Sigmoid colon (tissue), 7 donors: ENCODE results near the gene MACROD2. TPM values are rescaled to one million over a fixed set of nuclear protein-coding genes. Genes with fewer than 3 reads are reported as not detected.

ENCODE experiments used
- DNase-seq: peaks from one replicate; pipeline ENCODE4 v3.0.0-alpha.2; 2019
- H3K27ac ChIP-seq, 4 donors: fragments of 200-600 bp; sonication (generic); one replicate each; pipeline ENCODE4 v1.5.1; 2016 to 2019; ENCODE audit warnings: mild to moderate bottlenecking in 1 of 4
- H3K27me3 ChIP-seq, 3 donors: fragments of 200-600 bp; sonication (generic); one replicate each; pipeline ENCODE4 v1.5.1; 2019; ENCODE audit warnings: mild to moderate bottlenecking in 1 of 3
- H3K36me3 ChIP-seq, 4 donors: fragments of 200-600 bp; sonication (generic); one replicate each; pipeline ENCODE4 v1.5.1; 2016 to 2019
- H3K4me1 ChIP-seq, 4 donors: fragments of 200-600 bp; sonication (generic); one replicate each; pipeline ENCODE4 v1.5.1; 2017 to 2019
- H3K4me3 ChIP-seq, 4 donors: fragments of 200-600 bp; sonication (generic); one replicate each; pipeline ENCODE4 v1.5.1; 2017 to 2019; ENCODE audit warnings: mild to moderate bottlenecking in 2 of 4, moderate library complexity in 1 of 4
- H3K9me3 ChIP-seq, 4 donors: fragments of 200-600 bp in 3 of 4; sonication (generic) in 3 of 4; one replicate each; pipeline versions ENCODE4 v1.5.1 to v1.6.1; 2013 to 2019
- EP300 ChIP-seq, 4 donors: sonication (generic); formaldehyde crosslinking; IDR thresholded peaks; one replicate each; pipeline ENCODE4 v1.6.1; 2017; ENCODE audit warnings: antibody characterized with exemption in 4 of 4
- POLR2A ChIP-seq, 2 donors: fragments of 450-650 bp; IDR thresholded peaks; one replicate each; pipeline ENCODE4 v1.6.1; 2016; ENCODE audit warnings: antibody characterized with exemption in 2 of 2, mild to moderate bottlenecking in 2 of 2, moderate library complexity in 2 of 2
- POLR2AphosphoS5 ChIP-seq, 4 donors: sonication (generic); formaldehyde crosslinking; IDR thresholded peaks; one replicate each; pipeline ENCODE4 v1.6.1; 2017; ENCODE audit warnings: antibody characterized with exemption in 4 of 4
- WGBS, 2 donors: extraction: QIAGEN DNeasy Blood & Tissue Kit; methylation state at CpG; one replicate each; pipeline ENCODE4 v1.1.7; 2013; 5-methylcytosine and 5-hydroxymethylcytosine counted together
- intact Hi-C: fragments of 100-400 bp; cut with DNase I; formaldehyde crosslinking; loops from one replicate; pipeline ENCODE4 v1.15.1; 2023
- polyA plus RNA-seq, 3 donors: library from polyadenylated mRNA; stranded (reverse); fragments of 200-250 nt; gene quantifications; one replicate each; pipeline ENCODE4 v1.2.3, GENCODE V29; 2013
- total RNA-seq, 4 donors: library from RNA; depleted of rRNA; stranded (reverse); fragments of >200 nt; gene quantifications; one replicate each; pipeline ENCODE4 v1.1.0, GENCODE V29; 2016
- TF ChIP-seq, protein P1 (sequence below), 4 experiments: fragments of 450-650 bp in 3 of 4; fragments of 200-600 bp in 1 of 4; IDR thresholded peaks; one replicate each; pipeline ENCODE4 v1.5.1; 2016 to 2019; ENCODE audit warnings: antibody characterized with exemption in 4 of 4, mild to moderate bottlenecking in 3 of 4, moderate library complexity in 2 of 4
- donor health status: healthy with polysubstance abuse.
- donor health status: Bipolar disorder and iron deficiency.
- donor health status: healthy.

The MACROD2 gene
- total and polyA plus RNA-seq, 7 donors, result 1.2 to 22.4 (median 5.8) TPM

DNA sequence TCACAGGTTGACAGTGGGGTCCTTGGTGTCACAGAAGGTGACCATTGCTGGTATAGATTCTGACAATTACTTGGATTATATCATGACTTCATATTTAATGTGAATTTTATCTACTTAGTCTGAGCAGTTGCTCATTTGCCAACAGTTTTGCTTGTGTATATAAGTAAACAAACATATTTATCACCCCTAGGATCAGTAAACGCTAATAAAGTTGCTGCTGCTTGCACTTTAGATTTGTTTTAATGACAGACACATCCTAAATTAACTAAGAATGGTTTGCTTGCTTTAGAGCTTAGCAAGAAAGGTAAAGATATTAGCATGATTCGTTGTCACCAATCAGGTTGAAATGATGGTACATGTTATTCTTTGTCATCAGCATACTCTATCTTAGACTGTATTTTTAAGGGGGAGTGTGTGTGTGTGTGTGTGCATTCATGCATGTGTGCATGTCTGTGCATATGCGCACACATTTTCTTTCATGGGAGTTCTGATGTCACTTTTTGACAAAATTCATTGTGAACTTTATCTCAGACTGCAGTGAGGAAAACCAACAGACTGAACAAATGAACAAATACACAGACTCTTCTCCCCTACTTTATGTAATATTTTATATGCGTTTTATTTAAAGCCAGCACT lies 1124.7 kb downstream of the MACROD2 start:
- H3K4me1 ChIP-seq, result no peaks in the 10 kb centered on the region
- DNase-seq, result no peak
- TF ChIP-seq POLR2AphosphoS5 (IDR thresholded peaks at IDR 0.05) (no peak), POLR2A (IDR thresholded peaks at IDR 0.05) (no peak), EP300 (IDR thresholded peaks at IDR 0.05) (no peak)
- TF ChIP-seq, protein P1, sequence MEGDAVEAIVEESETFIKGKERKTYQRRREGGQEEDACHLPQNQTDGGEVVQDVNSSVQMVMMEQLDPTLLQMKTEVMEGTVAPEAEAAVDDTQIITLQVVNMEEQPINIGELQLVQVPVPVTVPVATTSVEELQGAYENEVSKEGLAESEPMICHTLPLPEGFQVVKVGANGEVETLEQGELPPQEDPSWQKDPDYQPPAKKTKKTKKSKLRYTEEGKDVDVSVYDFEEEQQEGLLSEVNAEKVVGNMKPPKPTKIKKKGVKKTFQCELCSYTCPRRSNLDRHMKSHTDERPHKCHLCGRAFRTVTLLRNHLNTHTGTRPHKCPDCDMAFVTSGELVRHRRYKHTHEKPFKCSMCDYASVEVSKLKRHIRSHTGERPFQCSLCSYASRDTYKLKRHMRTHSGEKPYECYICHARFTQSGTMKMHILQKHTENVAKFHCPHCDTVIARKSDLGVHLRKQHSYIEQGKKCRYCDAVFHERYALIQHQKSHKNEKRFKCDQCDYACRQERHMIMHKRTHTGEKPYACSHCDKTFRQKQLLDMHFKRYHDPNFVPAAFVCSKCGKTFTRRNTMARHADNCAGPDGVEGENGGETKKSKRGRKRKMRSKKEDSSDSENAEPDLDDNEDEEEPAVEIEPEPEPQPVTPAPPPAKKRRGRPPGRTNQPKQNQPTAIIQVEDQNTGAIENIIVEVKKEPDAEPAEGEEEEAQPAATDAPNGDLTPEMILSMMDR (IDR thresholded peaks at IDR 0.05), result no peak
- H3K4me3 ChIP-seq, result no peak overlapping the region
- WGBS, 2 donors, result 87 to 88% methylated on average over 4 of the region's 4 CpGs
- no peak overlapping the region for H3K27ac ChIP-seq
- intact Hi-C loops, result no loop called here
- no peaks in the 10 kb centered on the region for H3K9me3 ChIP-seq
- H3K27me3 ChIP-seq, result no peaks in the 10 kb centered on the region
- no peaks in the 10 kb centered on the region for H3K36me3 ChIP-seq

DNA sequence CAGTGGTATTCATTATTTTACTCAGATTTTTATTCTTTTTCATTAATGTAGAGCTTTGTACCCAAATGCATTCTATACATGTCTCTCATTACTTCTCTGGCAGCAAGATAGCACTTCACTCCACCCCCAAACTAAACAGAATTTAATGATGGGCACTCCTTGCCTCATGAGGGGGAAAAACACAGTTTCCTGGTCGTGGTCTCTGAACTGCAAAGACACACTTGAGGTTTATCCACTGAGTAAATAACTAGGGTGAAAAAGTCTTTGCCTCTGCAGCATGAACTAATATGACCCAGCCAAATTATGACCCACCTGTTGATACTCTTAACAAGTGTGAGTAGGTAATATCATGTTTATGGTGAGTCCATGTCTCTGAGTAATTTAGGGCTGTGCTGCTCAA lies 1127.3 kb downstream of the MACROD2 start:
- Histone ChIP-seq H3K9me3 (no peaks in the 10 kb centered on the region), H3K27ac (no peak overlapping the region), H3K27me3 (no peaks in the 10 kb centered on the region), H3K4me1 (no peaks in the 10 kb centered on the region), H3K36me3 (no peaks in the 10 kb centered on the region), H3K4me3 (no peak overlapping the region)
- no peak for DNase-seq
- 7 to 31% methylated on average over 1 of the region's 1 CpG for WGBS, 2 donors
- intact Hi-C loops, result no loop called here
- no peak for TF ChIP-seq EP300 (IDR thresholded peaks at IDR 0.05)
- TF ChIP-seq, protein P1 (IDR thresholded peaks at IDR 0.05), result no peak
- no peak for TF ChIP-seq POLR2A (IDR thresholded peaks at IDR 0.05)
- no peak for TF ChIP-seq POLR2AphosphoS5 (IDR thresholded peaks at IDR 0.05)

DNA sequence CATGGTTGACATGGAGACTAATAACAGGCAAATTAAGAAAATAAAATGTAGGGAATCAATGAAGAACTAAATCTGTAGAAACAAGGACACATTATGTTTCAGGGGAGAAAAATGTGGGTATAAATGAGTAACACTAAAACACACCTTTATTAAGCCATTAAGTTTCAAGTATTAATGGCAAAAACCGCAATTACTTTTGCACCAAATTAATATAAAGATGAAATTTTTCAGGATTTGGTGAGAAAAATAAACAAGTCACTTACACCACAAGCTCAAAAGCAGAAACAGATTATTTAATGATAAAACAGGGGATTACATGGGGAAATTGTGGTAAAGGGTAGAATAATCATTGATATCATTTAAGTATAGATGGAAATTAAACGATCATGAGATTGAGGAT lies 1135.9 kb downstream of the MACROD2 start:
- H3K36me3 ChIP-seq, result no peaks in the 10 kb centered on the region
- no peaks in the 10 kb centered on the region for H3K4me1 ChIP-seq
- intact Hi-C loops, result no loop called here
- TF ChIP-seq EP300 (IDR thresholded peaks at IDR 0.05) (no peak), POLR2AphosphoS5 (IDR thresholded peaks at IDR 0.05) (no peak), POLR2A (IDR thresholded peaks at IDR 0.05) (no peak)
- TF ChIP-seq, protein P1 (IDR thresholded peaks at IDR 0.05), result no peak
- no peak overlapping the region for H3K4me3 ChIP-seq
- no peak overlapping the region for H3K27ac ChIP-seq
- no peaks in the 10 kb centered on the region for H3K9me3 ChIP-seq
- no peak for DNase-seq
- no peaks in the 10 kb centered on the region for H3K27me3 ChIP-seq
- 76 to 91% methylated on average over 2 of the region's 2 CpGs for WGBS, 2 donors

DNA sequence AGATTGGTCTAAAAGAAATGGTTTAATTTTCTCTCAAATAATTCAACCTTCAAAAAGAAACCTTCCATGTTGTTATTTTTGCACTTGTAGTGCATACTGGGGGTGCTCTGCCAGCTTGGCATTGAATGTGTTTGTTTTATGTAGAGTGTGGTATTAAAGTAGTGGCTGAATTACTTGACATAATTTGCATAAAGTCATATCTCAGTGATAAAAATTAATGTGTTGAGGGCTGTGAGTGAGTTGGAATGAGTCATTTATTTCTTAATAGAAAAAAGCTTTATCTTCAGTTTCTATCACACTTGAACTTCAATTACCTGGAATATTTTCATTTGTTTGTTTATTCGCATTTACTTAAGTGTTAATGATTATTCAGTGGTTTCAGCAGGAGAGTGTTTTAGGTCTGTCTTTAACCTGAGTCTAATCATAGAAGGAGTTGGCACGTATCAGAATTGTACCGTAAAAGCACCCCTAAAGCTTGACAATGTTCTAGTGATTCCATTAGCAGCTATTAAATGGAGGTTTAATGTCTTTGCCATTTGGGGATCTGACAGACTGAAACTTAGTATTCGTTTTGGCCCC lies 1143.3 kb downstream of the MACROD2 start:
- Histone ChIP-seq H3K36me3 (no peaks in the 10 kb centered on the region), H3K4me3 (no peak overlapping the region), H3K9me3 (no peaks in the 10 kb centered on the region), H3K27ac (no peak overlapping the region), H3K4me1 (peaks cover 0 to 6% (median 0%) of the 10 kb centered on the region in 4 donors), H3K27me3 (no peaks in the 10 kb centered on the region)
- WGBS, 2 donors, result 42 to 66% methylated on average over 4 of the region's 4 CpGs
- no peak for DNase-seq
- intact Hi-C loops, result no loop called here
- TF ChIP-seq POLR2AphosphoS5 (IDR thresholded peaks at IDR 0.05) (no peak), EP300 (IDR thresholded peaks at IDR 0.05) (no peak)

DNA sequence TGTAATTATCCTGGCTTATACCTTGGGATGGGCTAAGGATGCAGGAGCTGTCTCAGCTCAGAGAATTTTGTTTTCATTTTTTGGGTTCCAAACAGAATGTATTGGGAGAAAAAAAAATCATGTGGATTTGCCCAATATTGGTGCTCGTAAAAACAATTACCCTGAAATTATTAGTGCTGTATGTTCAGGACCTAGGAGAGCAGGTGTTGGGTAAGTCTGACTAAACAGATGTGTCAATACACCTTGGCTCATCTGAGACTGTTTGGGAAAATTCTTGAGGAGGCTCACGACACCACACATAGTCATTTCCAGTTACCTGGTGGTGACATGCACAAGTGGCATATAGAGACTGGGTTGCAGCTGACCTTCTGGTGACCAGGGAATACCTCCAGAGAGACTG lies 1144.2 kb downstream of the MACROD2 start:
- Histone ChIP-seq H3K9me3 (no peaks in the 10 kb centered on the region), H3K4me1 (peaks cover 0 to 6% (median 0%) of the 10 kb centered on the region in 4 donors), H3K27me3 (no peaks in the 10 kb centered on the region), H3K27ac (no peak overlapping the region), H3K4me3 (no peak overlapping the region), H3K36me3 (no peaks in the 10 kb centered on the region)
- TF ChIP-seq POLR2A (IDR thresholded peaks at IDR 0.05) (no peak), EP300 (IDR thresholded peaks at IDR 0.05) (no peak)
- 88% methylated on average over 2 of the region's 2 CpGs for WGBS, 2 donors
- intact Hi-C loops, result no loop called here
- DNase-seq, result no peak
